Body of pancreas (tissue), 4 donors: Measurements from ENCODE around the gene MRPS27.

Experiments used
- POLR2A ChIP-seq, 3 donors: fragments of 450-650 bp; IDR thresholded peaks; one replicate each; pipeline ENCODE4 v1.6.1; 2016; ENCODE audit warnings: antibody characterized with exemption in 3 of 3, mild to moderate bottlenecking in 2 of 3
- TF ChIP-seq, protein P1 (sequence below), 7 experiments: fragments of 450-650 bp in 4 of 7; fragments of 200-600 bp in 3 of 7; sonication (generic) in 3 of 7; IDR thresholded peaks; one replicate each; pipeline ENCODE4 v1.5.1; 2016 to 2019; ENCODE audit warnings: antibody characterized with exemption in 7 of 7

DNA sequence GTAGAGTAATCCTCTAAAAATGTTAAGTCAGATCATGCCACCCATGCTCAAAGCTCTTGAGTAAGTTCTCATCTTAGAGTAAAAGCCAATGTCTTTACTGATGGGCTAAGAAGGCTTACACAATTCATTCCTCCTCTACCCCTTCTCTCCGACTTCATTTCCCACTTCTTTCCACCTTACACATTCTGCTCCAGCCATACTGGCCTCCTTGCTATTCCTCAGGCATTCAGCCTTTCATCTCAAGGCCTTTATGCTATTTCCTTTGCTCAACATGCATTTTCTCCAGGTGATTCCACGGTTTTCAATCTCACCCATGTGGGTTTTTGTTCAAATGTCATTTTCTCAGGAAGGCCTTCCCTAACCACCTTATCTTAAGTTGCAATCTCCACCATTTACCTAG, 107.9 kb downstream of the MRPS27 start:
- TF ChIP-seq POLR2A (IDR thresholded peaks at IDR 0.05): no peak
- TF ChIP-seq, protein P1, sequence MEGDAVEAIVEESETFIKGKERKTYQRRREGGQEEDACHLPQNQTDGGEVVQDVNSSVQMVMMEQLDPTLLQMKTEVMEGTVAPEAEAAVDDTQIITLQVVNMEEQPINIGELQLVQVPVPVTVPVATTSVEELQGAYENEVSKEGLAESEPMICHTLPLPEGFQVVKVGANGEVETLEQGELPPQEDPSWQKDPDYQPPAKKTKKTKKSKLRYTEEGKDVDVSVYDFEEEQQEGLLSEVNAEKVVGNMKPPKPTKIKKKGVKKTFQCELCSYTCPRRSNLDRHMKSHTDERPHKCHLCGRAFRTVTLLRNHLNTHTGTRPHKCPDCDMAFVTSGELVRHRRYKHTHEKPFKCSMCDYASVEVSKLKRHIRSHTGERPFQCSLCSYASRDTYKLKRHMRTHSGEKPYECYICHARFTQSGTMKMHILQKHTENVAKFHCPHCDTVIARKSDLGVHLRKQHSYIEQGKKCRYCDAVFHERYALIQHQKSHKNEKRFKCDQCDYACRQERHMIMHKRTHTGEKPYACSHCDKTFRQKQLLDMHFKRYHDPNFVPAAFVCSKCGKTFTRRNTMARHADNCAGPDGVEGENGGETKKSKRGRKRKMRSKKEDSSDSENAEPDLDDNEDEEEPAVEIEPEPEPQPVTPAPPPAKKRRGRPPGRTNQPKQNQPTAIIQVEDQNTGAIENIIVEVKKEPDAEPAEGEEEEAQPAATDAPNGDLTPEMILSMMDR (IDR thresholded peaks at IDR 0.05): no peak
